Ishikawa (cell line): ENCODE measurements around the gene PIRT.

Experiments used
- RAD21 ChIP-seq: IDR thresholded peaks from 2 replicates; pipeline ENCODE4 v1.6.1; 2012; ENCODE audit warnings: low read depth
- USF1 ChIP-seq: IDR thresholded peaks from 2 replicates; pipeline ENCODE4 v1.6.1; 2012

GRCh38 chr17:10803350-10803749, 34.5 kb downstream of the PIRT start:
- no peak for TF ChIP-seq USF1
- no peak for TF ChIP-seq RAD21
